ENCODE data around the gene IARS1. TPM values are rescaled to one million over a fixed set of nuclear protein-coding genes. Genes with fewer than 3 reads are reported as not detected.

IARS1 gene
- total RNA-seq, 1 donor from 2014 or later = 83.9 TPM

GRCh38 chr9:92328225-92328624, 34.7 kb upstream of the IARS1 start:
- no peak for TF ChIP-seq CTCF (IDR thresholded peaks at IDR 0.05)
- Histone ChIP-seq H3K9me3 (no peaks in the 10 kb centered on the region), H3K27ac (no peak overlapping the region), H3K4me3 (no peak overlapping the region), H3K36me3 (peaks cover under 1% of the 10 kb centered on the region), H3K27me3 (no peaks in the 10 kb centered on the region), H3K4me1 (peaks cover 20% of the 10 kb centered on the region)
- DNase-seq (no peak), ATAC-seq (no peak)
- intact Hi-C loops (cut with DNase I) = loop anchor here (10.0 kb wide), 1 partner anchor 327 kb away; no protein-coding TSS in a partner anchor

- intact Hi-C loops (cut with DNase I) = loop anchor here (10.0 kb wide), 1 partner anchor 327 kb away; no protein-coding TSS in a partner anchor
- Histone ChIP-seq H3K27ac (no peak overlapping the region), H3K4me1 (peaks cover 20% of the 10 kb centered on the region), H3K36me3 (peaks cover 9% of the 10 kb centered on the region), H3K4me3 (no peak overlapping the region), H3K27me3 (no peaks in the 10 kb centered on the region), H3K9me3 (no peaks in the 10 kb centered on the region)
- TF ChIP-seq CTCF (IDR thresholded peaks at IDR 0.05) = no peak
- ATAC-seq (no peak), DNase-seq (no peak)
These were observed 33.9 kb upstream of the IARS1 start for GRCh38 chr9:92327283-92327850.

- intact Hi-C loops (cut with DNase I) = loop anchor here (10.0 kb wide), 1 partner anchor 329 kb away; no protein-coding TSS in a partner anchor
- H3K27me3 ChIP-seq = no peaks in the 10 kb centered on the region
- no peak for TF ChIP-seq CTCF (IDR thresholded peaks at IDR 0.05)
- peaks cover 22% of the 10 kb centered on the region for H3K36me3 ChIP-seq
- peak overlapping the region; percentile 99 for H3K27ac ChIP-seq
- H3K4me1 ChIP-seq = peaks cover 20% of the 10 kb centered on the region
- ATAC-seq (peak; percentile 7), DNase-seq (no peak)
- H3K9me3 ChIP-seq = no peaks in the 10 kb centered on the region
- H3K4me3 ChIP-seq = peak overlapping the region; percentile 67
These were observed 32.5 kb upstream of the IARS1 start for GRCh38 chr9:92325991-92326500.

- ATAC-seq (peak; percentile 97), DNase-seq (peak; percentile 92)
- no peaks in the 10 kb centered on the region for H3K27me3 ChIP-seq
- peak within 1 kb of the TSS; percentile 99 for H3K27ac ChIP-seq
- peaks cover 28% of the 10 kb centered on the region for H3K36me3 ChIP-seq
- H3K4me3 ChIP-seq = peak within 1 kb of the TSS; percentile 67
- no peak for TF ChIP-seq CTCF (IDR thresholded peaks at IDR 0.05)
- H3K9me3 ChIP-seq = no peaks in the 10 kb centered on the region
- intact Hi-C loops (cut with DNase I) = loop anchor here (10.0 kb wide), 1 partner anchor 329 kb away; no protein-coding TSS in a partner anchor
- H3K4me1 ChIP-seq = peaks cover 20% of the 10 kb centered on the region
These were observed 31.9 kb upstream of the IARS1 start, which contains the start of the genes CENPP and NOL8 for GRCh38 chr9:92325269-92325990. TSS of gene CENPP (plus strand) at chr9:92325953. TSS of gene NOL8 (minus strand) at chr9:92325350. CDS start at chr9:92324161, 1,189 bp downstream.

- H3K4me3 ChIP-seq = peak overlapping the region; percentile 67
- ATAC-seq (peak; percentile 52), DNase-seq (no peak)
- H3K27me3 ChIP-seq = no peaks in the 10 kb centered on the region
- intact Hi-C loops (cut with DNase I) = loop anchor here (10.0 kb wide), 1 partner anchor 330 kb away; no protein-coding TSS in a partner anchor
- H3K9me3 ChIP-seq = no peaks in the 10 kb centered on the region
- H3K4me1 ChIP-seq = peaks cover 20% of the 10 kb centered on the region
- peak overlapping the region; percentile 99 for H3K27ac ChIP-seq
- no peak for TF ChIP-seq CTCF (IDR thresholded peaks at IDR 0.05)
- H3K36me3 ChIP-seq = peaks cover 33% of the 10 kb centered on the region
These were observed 31.4 kb upstream of the IARS1 start for GRCh38 chr9:92324889-92325268.
